Measurements from ENCODE around the gene RNF121. TPM values are rescaled to one million over a fixed set of nuclear protein-coding genes. Genes with fewer than 3 reads are reported as not detected.

Gene RNF121
- total and polyA plus RNA-seq, 7 donors: 23.0 to 51.7 (median 27.5) TPM

DNA sequence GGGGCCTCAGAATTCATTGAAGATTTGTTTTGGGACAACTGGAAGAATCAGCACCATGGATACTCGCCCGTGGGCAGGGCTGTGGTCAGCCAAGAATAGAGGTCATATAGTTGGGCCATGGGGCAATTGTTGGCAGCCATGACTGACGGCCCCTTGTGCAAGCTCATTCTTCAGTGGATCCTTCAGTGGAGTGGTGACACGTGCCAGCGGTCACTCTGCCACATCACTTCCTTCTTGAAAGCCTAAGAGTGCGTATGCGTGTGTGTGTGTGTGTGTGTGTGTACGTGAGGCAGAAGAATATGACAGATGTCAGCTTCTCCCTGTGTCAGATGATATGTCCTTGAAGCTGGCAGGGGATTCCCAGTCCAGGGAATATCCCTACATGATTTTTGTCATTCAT is 68.1 kb downstream of the RNF121 start:
- intact Hi-C loops (cut with DNase I): no loop called here
- TF ChIP-seq, protein P1, sequence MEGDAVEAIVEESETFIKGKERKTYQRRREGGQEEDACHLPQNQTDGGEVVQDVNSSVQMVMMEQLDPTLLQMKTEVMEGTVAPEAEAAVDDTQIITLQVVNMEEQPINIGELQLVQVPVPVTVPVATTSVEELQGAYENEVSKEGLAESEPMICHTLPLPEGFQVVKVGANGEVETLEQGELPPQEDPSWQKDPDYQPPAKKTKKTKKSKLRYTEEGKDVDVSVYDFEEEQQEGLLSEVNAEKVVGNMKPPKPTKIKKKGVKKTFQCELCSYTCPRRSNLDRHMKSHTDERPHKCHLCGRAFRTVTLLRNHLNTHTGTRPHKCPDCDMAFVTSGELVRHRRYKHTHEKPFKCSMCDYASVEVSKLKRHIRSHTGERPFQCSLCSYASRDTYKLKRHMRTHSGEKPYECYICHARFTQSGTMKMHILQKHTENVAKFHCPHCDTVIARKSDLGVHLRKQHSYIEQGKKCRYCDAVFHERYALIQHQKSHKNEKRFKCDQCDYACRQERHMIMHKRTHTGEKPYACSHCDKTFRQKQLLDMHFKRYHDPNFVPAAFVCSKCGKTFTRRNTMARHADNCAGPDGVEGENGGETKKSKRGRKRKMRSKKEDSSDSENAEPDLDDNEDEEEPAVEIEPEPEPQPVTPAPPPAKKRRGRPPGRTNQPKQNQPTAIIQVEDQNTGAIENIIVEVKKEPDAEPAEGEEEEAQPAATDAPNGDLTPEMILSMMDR (IDR thresholded peaks at IDR 0.05): no peak
- Histone ChIP-seq H3K4me1 (peaks cover 5% of the 10 kb centered on the region), H3K27ac (peak overlapping the region; percentile 67), H3K36me3 (ENCODE audit: insufficient read depth in 1 of 2, low read depth in 1 of 2) (peaks cover 0 to 36% of the 10 kb centered on the region in 2 donors), H3K4me3 (no peak overlapping the region), H3K9me3 (no peaks in the 10 kb centered on the region), H3K27me3 (ENCODE audit: insufficient read depth in 3 of 3, low read length in 2 of 3) (no peaks in the 10 kb centered on the region)
- 44 to 60% (median 52%) methylated on average over 8 of the region's 8 CpGs for WGBS, 3 donors
- ATAC-seq: peak; percentile 65 to 82 (median 70)
- peak; percentile 69 to 78 for DNase-seq

DNA sequence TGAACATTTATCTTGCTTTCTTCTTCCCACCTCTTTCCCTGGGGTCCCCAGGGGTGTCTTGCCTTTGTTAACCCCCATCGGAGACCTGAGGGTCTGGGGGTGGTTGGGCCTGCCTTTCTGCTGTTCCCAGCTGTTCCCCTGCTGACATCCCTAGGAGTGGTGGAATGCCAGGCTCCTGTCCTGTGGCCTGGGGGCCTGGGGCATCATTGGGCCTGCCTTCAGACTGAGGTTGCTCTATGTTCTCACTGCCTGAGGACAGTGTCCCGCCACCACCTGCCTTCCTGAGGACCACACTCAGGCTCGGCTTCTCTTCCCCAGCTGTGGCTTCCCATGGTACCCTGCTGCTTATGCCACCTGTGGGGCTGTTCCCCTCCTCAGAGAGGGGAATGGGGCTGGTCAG is 68.7 kb downstream of the RNF121 start:
- H3K9me3 ChIP-seq: no peaks in the 10 kb centered on the region
- peaks cover 0 to 38% of the 10 kb centered on the region in 2 donors for H3K36me3 ChIP-seq (ENCODE audit: insufficient read depth in 1 of 2, low read depth in 1 of 2)
- no peak for ATAC-seq
- peak overlapping the region; percentile 67 for H3K27ac ChIP-seq
- intact Hi-C loops (cut with DNase I): no loop called here
- WGBS, 3 donors: 91 to 94% (median 94%) methylated on average over 3 of the region's 3 CpGs
- TF ChIP-seq, protein P1 (IDR thresholded peaks at IDR 0.05): no peak
- DNase-seq: no peak
- no peak overlapping the region for H3K4me3 ChIP-seq
- H3K27me3 ChIP-seq (ENCODE audit: insufficient read depth in 3 of 3, low read length in 2 of 3): no peaks in the 10 kb centered on the region
- H3K4me1 ChIP-seq: peaks cover 5% of the 10 kb centered on the region

DNA sequence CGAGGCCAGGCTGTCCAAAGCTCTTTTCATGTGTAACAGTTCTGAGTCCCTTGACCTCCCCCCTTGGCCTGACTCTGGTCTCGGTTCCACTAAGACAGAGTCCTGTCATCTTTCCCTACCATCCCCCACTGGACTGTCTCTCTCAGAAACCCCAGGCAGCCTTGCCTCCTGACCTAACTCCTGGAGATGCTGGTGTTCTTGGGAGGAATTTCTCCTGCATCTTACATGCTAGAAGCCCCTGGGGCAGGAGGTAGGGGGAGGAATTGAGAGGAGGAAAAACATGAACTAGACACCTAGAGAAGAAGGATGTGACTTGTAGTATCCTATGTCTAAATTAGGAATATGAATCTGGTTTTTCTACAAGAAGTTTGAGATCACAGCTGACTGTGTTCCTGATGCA is 69.2 kb downstream of the RNF121 start:
- TF ChIP-seq, protein P1 (IDR thresholded peaks at IDR 0.05): no peak
- ATAC-seq (no peak), DNase-seq (no peak)
- intact Hi-C loops (cut with DNase I): no loop called here
- no peaks in the 10 kb centered on the region for H3K9me3 ChIP-seq
- peaks cover 5% of the 10 kb centered on the region for H3K4me1 ChIP-seq
- H3K27me3 ChIP-seq (ENCODE audit: insufficient read depth in 3 of 3, low read length in 2 of 3): no peaks in the 10 kb centered on the region
- WGBS, 3 donors: 89 to 98% (median 91%) methylated on average over 2 of the region's 2 CpGs
- H3K4me3 ChIP-seq: no peak overlapping the region
- H3K27ac ChIP-seq: no peak overlapping the region
- H3K36me3 ChIP-seq (ENCODE audit: insufficient read depth in 1 of 2, low read depth in 1 of 2): peaks cover 0 to 42% of the 10 kb centered on the region in 2 donors

DNA sequence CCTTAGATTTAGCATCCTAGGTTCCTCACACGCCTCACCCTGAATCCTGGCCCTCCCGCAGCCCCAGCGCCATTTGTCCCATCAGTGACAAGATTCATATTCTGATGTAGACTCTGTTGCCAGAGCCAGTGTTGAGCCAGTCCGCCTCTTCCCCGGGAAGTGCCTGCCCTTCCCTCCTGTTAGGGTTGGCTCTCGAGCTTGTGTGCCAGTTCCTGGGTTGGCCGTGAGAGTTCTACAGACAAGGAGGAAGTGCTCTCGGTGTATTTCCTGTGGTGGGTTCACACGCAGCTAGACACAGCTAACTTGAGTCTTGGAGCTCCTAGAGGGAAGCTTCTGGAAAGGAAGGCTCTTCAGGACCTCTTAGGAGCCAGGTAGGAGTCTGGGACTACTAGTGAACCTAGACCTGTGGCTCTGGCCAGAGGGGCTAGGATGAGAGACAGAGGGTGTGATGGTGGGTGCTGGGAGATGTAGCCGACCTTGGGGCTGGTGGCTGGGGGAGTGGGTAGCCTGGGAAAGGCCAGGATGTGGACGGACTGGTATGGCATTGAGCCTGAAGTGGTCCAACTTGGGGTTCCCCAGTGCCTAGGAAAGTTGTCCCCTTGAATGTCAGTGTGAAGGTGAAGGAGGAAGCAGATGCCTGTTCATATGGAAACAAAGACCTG is 69.9 kb downstream of the RNF121 start, which contains the start of gene IL18BP:
Gene IL18BP (plus strand): TSS at position 261 of the 662 bp plus-strand sequence. CDS start 1,076 bp downstream, outside the sequence.
- DNase-seq (no peak), ATAC-seq (no peak)
- Histone ChIP-seq H3K27ac (peak within 1 kb of the TSS; percentile 47), H3K4me3 (peak within 1 kb of the TSS; percentile 41), H3K4me1 (peaks cover 5% of the 10 kb centered on the region), H3K27me3 (ENCODE audit: insufficient read depth in 3 of 3, low read length in 2 of 3) (no peaks in the 10 kb centered on the region), H3K9me3 (no peaks in the 10 kb centered on the region), H3K36me3 (ENCODE audit: insufficient read depth in 1 of 2, low read depth in 1 of 2) (peaks cover 0 to 49% of the 10 kb centered on the region in 2 donors)
- 68 to 78% (median 71%) methylated on average over 11 of the region's 11 CpGs for WGBS, 3 donors
- TF ChIP-seq, protein P1 (IDR thresholded peaks at IDR 0.05): no peak
- intact Hi-C loops (cut with DNase I): no loop called here

Data from psoas muscle (tissue), 8 donors.